ENCODE measurements around the gene MTHFR.
"Not testable (repeated sequence)": the region's sequence is repeated elsewhere in the genome, so short reads cannot be mapped to it uniquely, and the experiment has no call there.

The MTHFR gene

GRCh38 chr1:11833497-11833896 lies 27.7 kb upstream of the MTHFR start:
- DNase-seq (ENCODE audit: low read depth): no peak

GRCh38 chr1:11831945-11832725 lies 26.4 kb upstream of the MTHFR start:
- no peak for DNase-seq (ENCODE audit: low read depth)

GRCh38 chr1:11828511-11828910 lies 22.7 kb upstream of the MTHFR start:
- DNase-seq (ENCODE audit: low read depth): no peak

- DNase-seq (ENCODE audit: low read depth): no peak
Observed at GRCh38 chr1:11826946-11827345, 21.2 kb upstream of the MTHFR start.

- no peak for DNase-seq (ENCODE audit: low read depth)
Observed at GRCh38 chr1:11825131-11825530, 19.4 kb upstream of the MTHFR start.

- DNase-seq (ENCODE audit: low read depth): no peak
Observed at GRCh38 chr1:11823366-11824137, 17.8 kb upstream of the MTHFR start.

- no peak for DNase-seq (ENCODE audit: low read depth)
Observed at GRCh38 chr1:11822091-11822490, 16.3 kb upstream of the MTHFR start.

- DNase-seq (ENCODE audit: low read depth): no peak
Observed at GRCh38 chr1:11817192-11817591, 11.4 kb upstream of the MTHFR start.

- no peak for DNase-seq (ENCODE audit: low read depth)
Observed at GRCh38 chr1:11813021-11813420, 7.3 kb upstream of the MTHFR start.

GRCh38 chr1:11807133-11807532 lies 1.4 kb upstream of the MTHFR start:
- DNase-seq (ENCODE audit: low read depth): no peak

GRCh38 chr1:11806307-11806936 lies 658 bp upstream of the MTHFR start:
- no peak for DNase-seq (ENCODE audit: low read depth)

- DNase-seq (ENCODE audit: low read depth): no peak
Observed at GRCh38 chr1:11804666-11805421, 920 bp downstream of the MTHFR start.

- DNase-seq (ENCODE audit: low read depth): not testable (repeated sequence)
Observed at GRCh38 chr1:11803924-11804665, 1.7 kb downstream of the MTHFR start.

- DNase-seq (ENCODE audit: low read depth): peak; percentile 58
Observed at GRCh38 chr1:11802973-11803885, 2.5 kb downstream of the MTHFR start.

GRCh38 chr1:11802616-11802972 lies 3.2 kb downstream of the MTHFR start:
- DNase-seq (ENCODE audit: low read depth): no peak

GRCh38 chr1:11800756-11801433 lies 4.9 kb downstream of the MTHFR start:
- DNase-seq (ENCODE audit: low read depth): no peak

GRCh38 chr1:11800391-11800755 lies 5.4 kb downstream of the MTHFR start:
- no peak for DNase-seq (ENCODE audit: low read depth)

- DNase-seq (ENCODE audit: low read depth): no peak
Observed at GRCh38 chr1:11799896-11800295, 5.9 kb downstream of the MTHFR start.

GRCh38 chr1:11799099-11799498 lies 6.7 kb downstream of the MTHFR start:
- DNase-seq (ENCODE audit: low read depth): no peak

All from stimulated activated CD8-positive, alpha-beta memory T cell treated with anti-CD3 and anti-CD28 coated beads, Interleukin-12 subunit alpha, Interleukin-12 subunit beta, amount 100 ng/mL, for 4 hours (primary cell).